ENCODE data around the gene NCKAP1.

NCKAP1 gene

DNA sequence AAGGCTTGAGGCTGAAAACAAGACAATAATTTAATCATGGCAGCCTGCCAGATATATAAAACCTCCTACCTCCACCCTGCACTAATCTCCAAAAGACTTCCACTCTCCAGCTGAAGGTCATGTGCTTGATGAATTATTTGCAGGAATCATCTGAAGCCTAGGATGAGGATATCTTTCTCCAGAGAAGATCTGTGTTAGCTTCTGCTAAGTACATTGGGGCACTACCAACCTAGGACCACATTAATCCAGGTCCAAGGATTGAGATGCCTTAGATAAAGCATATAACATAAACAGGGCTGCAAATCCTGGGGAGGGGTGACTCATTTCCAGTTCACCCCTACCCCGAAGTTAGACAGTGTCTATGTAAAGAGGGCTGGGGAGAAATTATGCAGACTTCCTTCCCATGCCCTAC lies 91.3 kb downstream of the NCKAP1 start:
- peak; percentile 6 for DNase-seq

DNA sequence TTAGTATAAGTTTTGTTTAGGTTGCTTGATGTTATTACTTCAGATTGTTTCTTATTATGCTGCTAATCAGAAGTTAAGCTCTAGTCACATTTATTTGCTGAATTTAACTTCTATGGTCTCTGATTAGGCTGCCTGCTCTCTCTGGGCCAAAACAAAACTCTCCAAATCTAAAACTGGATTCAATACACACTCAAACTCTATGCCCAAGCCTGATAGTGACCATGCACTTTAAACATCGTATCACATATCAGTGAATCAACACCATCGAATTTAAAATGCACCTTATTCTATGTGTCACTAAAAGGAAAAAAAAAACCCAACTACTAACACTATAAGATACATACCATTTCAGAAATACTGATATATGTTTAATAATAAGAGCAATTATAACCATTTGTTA lies 94.9 kb downstream of the NCKAP1 start:
- no peak for DNase-seq

DNA sequence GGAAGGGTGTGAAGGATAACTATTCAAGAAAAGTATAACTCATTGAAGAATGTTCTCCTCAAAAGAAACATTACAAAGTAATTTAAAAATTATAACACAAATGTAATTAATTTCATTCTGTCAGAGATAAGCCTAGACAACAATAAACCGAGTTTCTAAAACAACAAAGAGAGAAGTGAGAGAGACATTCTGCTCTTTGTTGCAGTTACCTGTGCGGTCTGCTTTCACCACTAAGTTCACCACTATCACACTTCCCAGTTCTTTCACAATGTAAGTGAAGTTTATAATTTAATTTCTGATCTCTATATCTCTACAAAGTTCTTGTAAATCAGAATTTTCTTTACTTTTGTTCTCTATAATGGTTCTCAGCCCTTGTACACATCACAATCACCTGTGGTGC lies 95.5 kb downstream of the NCKAP1 start:
- DNase-seq, result no peak

DNA sequence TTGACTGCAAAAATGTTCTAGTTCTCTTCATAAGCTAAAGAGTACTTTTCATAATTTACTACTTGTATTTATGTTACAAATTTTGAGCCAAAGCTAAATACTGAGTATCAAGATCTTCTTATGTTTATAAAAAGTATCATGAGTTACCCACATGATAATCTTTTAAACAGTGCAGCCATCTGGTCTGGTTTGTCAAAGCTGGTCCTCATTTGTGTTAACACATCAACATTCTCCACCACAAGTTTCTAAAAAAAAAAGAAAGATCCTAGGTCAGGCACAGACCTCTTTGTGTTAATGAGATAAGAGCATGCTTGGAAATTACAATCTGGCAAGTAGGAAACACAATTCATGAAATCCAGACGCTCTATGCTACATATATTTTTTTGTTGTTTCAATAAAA lies 96.3 kb downstream of the NCKAP1 start:
- DNase-seq, result no peak

DNA sequence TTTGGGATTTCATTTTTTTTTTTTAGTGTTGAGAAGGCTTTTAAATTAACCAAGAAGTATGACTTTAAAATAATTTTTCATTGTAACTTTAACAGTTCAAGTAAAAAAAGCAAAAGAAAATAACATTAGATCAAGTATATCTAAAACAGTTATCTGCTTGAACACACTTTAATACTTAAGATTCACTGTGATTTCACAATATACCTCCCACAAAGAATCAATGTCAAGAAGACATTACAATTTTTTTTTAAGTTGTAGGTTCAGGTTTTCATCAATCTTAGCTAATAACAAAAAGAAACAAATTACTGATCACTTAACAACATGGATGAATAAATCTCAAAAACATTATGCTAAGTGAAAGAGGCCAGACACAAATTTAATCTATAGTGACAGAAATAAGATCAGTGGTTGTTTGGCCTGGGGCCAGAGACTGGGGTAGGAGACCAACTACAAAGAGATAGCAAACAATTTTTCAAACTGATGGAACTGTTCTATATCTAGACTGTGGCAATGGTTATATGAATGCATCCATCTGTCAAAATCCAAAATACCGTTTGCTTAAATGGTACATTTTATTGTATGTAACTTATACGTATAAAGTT lies 97.0 kb downstream of the NCKAP1 start:
- no peak for DNase-seq

DNA sequence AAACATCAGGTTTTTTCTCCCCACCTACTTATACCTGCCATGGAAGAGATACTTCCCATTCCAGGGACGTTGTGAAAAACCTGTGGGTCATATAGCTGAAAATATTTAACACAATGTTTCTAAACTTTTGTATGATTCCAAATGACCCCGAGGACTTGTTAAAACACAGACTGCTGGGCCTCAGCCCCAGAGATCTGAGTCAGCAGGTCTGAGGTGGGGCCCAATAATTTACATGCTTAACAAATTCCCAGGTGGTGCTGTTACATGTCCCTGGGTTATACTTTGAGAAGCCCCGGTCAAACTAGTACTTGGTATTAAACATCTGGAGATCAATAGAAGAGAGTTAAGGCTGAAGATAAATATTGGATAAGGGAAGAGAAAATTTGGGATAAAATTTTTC lies 100.4 kb downstream of the NCKAP1 start:
- no peak for DNase-seq

DNA sequence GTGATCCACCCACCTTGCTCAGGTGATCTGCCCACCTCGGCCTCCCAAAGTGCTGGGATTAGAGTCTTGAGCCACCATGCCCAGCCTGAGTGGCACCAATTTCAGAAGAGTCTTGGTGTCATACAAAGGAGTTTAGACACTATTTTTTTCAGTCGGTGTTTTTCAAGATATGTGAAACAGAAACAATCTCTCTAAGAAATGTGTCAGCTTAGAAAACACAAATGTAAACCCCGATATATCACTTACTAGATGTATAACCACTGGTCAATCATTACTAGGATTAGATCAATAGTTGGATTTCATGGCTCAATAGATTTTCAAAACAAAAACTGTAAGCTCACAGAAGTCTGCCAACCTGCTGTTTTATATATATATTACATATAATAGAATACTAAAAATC lies 104.6 kb downstream of the NCKAP1 start:
- DNase-seq, result no peak

DNA sequence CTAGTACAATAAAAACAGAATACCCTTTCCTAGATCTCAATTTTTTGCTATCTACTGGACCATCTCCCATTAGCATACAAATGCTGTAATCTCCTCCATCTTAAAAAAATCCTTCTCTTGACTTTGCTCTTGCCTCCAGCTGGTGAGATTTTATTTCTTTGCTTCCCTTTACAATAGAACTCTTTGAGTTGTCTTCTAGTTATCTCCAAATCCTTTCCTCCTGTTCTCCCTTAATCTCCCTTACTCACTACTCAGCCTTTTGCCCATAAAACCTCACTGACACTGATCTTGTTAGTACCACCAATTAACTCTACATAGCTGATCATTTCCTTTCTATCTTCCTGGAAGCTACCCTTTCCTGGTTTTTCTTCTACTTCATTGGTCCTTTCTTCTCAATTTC lies 108.3 kb downstream of the NCKAP1 start:
- no peak for DNase-seq

DNA sequence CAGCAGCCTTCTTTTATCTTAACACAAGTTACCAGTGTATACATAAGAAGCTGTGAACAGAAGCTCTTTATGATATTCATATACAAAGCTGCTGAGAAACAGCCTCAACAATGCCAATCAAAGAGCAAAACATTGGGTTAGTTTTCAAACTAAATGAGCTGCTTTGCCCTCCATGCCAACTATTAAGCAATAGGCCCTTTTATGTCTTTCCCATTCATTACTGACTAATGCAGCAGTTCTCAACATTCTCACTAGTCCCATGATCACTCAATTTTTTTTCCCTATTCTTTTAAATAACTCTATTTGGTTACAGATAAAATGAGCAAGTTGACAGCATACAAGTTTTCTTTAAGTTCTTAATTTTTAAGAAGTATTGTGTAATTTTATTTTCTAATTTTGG lies 114.0 kb downstream of the NCKAP1 start:
- no peak for DNase-seq

DNA sequence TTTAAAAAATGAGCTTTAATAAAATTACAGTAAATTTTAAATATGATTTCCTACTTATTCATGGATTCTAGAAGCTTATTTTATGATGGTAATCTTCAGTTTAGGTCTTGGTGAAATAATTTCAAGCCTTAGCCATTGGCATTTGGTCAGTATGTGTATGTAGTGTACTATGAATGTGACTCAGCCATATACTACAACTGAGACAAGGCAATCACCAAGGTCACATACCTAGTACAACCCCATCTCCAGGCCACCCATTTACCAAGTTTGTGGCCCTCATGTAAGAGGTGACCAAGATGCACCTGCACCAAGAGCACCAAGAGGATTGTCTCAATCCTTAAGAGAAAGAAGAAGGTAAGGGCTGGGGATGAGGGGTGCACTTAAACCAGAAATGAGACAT lies 117.0 kb downstream of the NCKAP1 start:
- DNase-seq, result no peak

DNA sequence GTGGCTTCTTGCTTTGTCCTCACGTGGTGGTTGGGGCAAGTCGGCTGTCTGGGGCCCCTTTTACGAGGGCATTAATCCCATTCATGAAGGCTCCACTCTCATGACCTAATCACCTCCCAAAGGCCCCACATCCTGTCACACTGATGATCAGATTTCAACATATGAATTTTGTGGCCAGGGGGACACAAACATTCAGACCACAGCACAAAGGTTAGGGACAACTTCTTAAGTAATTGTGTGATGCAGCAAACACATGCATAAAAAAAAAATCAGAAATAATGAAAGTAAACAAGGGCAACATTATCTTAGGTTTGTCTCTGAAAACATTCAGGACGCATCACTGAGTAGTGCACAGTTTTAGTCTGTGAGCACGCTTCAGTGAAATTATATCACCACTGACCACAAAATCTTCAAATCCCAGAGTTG lies 117.6 kb downstream of the NCKAP1 start:
- DNase-seq, result no peak

DNA sequence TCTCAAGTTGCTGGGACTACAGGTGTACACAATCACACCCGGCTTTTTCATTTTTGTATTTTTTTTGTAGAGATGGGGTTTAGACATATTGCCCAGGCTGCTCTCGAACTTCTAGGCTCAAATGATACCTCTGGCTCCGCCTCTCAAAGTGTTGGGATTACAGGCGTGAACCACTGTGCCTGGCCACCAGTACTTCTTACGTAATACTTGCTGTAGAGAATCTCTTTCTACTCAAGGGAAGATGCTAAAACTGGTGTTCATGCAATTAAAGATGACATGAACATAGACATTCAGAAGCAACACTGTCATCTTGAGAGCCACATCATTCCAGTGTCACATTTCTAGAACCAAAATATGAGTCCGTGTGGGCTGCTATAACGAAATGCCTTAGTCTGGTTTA lies 118.2 kb downstream of the NCKAP1 start:
- no peak for DNase-seq

DNA sequence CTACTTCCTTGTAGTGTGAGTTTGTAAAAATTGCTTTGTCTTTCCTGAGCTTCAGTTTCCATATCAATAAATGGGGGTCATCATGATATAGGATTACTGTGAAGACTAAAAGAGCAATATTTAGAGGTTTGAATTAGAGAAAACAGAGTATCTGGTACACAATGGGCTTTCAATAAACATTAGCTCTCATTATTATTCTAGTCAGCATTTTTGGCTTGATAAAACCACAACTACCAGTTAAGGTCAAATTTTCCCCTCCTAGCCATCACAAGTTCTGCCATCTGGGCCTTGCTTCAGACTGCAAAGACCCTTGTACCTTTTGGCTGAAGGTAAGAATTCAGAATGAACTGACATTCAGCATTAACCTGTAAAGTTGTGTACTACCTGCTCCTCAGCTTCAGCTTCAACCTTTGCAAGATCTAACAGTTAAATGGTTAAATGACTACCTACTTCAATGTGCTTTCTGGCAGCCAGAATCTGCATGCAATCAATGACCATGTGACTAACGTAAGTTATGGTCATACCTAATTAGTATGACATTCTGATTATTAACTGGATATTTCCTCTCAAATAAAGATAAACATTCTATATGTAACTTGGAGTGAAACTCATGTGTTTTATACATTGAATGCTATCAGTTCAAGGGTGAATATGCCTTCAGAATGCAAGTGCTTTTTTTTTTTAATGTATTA lies 119.2 kb downstream of the NCKAP1 start:
- no peak for DNase-seq

DNA sequence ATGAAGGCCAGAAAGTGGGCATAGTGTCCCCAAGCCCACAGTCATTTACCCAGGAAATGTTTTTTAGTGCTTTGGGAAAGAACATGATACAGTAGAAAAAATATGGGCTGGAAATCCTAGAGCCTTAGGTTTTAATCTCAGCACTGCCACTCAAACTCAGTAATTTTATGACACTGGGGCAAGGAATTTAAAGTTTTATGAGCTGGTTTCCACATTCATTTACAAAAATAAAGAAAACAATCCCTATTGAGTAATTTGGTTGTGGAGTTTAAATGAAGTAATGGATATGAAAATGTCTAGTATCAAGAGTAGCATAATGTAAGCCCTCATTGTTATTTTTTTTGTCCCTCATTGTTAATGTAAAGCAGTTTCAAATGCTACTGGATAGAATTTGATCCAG lies 120.3 kb downstream of the NCKAP1 start:
- DNase-seq, result no peak

DNA sequence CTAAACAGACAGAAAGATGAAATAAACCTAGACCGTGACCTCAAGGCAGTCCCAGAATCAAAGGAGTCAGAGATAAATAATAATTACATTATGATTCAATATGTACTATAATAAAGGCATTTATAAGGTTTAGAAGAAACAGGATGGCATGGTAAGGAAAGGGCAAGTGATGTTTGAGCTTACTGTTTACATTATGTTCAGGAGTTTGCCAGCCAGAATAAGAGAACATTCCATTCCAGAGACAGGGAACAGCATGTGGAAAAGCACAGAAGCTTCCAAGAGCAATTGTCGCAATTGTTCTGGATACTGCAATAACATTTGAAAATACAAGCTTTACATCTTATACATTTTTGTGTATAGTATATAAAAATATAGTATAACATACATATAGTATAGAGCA lies 121.8 kb downstream of the NCKAP1 start:
- no peak for DNase-seq

DNA sequence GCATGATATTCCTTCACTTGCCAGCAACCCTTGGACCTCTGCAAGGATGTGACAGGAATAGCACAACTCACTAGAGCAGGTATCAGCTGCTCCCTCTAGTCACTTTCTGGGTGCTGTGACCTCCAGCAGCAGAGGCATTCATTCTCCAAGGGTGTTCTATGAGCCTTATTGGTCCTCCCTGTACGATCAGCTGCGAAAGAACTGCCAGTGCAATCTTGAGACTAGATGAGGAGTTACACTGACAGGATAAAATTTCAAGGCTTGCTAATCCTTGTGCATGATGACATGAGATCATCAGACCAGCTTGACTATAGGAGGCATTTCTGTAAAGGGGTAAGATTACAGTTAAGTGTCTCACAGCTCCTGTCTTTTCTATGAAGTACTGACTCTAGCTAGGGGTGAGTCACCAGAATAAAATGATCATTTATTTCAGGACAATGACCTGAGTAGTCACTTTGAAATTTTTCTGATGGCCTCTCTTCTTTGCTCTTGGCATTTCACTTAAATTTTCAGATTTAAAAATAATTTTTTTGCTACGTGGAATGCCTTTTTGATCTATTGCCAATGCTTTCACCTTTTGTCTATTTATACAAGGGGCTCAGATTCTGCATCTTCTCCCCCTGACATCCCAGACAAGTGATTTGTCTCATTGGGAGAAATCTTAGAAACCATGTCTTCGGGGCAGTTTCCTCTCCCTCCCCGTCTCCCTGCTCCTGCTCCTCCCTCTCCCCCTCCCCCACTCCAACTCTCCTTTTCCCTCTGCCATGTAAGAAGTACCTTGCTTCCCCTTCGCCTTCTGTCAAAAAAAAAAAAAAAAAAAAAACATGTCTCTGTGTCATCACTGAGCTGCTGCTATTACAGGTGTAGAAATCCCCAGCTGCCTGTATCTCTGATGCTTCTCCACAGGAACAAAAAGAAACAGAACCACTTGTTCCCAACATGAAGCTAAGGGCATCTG lies 122.6 kb downstream of the NCKAP1 start:
- peak; percentile 66 for DNase-seq

DNA sequence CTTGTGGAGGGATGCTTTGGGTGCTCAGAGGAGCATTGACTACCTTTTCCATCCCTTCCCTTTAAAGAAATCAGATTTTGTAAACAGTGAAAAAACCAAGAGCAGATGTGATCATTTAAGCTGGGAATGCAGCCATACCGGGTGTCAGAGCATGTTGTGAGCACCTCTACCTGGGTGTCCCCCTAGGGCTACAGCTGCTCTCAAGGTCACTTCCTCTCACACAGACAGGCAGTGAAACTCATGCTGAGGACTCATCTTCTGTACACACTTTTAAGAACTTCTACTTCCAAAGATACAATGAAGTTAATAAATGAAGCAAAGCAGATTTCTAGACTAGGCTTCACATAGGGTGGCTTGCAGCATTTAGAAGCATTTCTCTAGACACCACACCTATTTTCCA lies 123.4 kb downstream of the NCKAP1 start:
- no peak for DNase-seq

DNA sequence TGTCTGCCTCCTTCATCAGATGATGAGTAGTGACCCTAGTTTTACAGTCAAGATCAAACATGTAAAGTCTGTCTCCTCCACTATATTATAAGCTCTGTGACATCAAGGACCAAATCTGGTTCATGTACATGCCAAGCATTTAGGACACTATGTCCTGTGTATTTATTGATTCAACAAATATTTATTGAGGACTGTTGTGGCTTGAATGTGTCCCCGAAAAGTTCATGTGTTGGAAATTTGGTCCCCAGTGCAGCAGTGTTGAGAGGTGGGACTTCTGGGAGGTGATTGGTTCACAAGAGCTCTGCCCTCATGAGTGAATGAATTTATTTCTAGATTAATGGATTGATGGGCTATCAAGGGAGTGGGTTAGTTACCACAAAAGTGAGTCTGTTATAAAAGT lies 125.2 kb downstream of the NCKAP1 start:
- DNase-seq, result no peak

DNA sequence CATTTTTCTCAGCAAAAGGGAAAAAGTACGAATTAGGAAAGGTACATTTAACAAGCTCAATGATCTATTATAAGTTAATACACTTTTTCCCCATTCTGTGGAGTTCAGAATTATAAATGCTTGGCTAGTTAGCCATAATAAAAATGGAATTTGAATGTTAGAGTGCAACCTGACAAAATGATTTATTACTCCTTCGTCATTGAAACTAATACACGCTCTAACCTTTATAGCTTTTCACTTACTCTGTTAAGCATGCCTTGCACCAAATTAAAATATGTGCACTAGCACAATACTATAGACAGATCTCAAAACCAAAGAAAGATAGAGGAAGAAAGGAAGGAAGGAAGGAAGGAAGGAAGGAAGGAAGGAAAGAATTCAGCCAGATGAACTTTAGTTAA lies 125.7 kb downstream of the NCKAP1 start:
- DNase-seq, result no peak

DNA sequence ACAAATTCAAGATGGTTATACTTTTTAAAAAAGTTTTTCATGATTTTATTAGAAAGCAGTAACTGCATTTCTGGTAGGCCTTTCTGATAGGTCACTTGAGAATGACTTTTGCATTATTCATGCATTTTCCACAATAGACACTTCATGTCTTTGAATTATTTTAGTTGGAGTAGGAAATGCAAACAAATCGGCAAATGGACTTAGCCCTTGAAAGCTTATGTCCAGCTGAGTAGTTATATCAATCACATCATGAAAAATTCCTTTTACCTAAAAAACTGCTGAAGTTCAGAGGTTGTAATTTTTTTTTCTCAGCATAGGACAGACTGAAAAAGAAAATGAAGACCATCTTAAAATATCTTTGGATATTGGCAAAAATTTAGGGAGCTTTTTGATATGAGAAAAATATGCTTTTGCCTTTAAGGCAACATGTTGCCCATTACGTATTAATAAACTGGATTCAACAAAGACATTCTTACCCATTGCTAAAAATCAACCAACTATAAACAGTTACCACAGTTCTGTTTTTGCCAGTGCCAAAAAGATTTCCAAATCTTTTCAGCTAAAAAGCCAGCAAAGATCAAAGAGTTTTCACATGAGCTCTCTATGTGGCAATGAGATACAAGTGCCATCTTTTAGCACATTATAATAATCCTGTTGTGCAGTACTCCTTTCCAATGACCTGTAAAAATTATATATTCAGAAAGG lies 126.3 kb downstream of the NCKAP1 start:
- no peak for DNase-seq

DNA sequence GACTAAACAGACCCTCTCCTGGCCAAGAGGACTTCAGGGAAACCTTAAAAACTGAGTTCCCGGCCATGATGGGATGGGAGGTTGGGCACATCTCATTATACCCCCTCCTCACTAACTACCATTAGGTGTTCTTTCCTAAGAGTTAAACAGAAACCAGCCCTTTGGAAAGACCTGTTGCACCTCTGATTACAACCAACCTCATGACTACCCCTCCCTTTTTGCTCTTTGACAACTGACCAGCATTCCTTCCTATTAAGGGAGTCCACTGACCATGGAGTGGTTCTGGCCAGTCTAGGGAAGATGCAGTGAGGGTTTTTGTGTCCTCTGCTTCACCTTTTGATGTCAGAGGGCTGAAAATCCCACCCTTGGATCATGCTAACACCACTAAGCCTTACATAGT lies 127.3 kb downstream of the NCKAP1 start:
- no peak for DNase-seq

DNA sequence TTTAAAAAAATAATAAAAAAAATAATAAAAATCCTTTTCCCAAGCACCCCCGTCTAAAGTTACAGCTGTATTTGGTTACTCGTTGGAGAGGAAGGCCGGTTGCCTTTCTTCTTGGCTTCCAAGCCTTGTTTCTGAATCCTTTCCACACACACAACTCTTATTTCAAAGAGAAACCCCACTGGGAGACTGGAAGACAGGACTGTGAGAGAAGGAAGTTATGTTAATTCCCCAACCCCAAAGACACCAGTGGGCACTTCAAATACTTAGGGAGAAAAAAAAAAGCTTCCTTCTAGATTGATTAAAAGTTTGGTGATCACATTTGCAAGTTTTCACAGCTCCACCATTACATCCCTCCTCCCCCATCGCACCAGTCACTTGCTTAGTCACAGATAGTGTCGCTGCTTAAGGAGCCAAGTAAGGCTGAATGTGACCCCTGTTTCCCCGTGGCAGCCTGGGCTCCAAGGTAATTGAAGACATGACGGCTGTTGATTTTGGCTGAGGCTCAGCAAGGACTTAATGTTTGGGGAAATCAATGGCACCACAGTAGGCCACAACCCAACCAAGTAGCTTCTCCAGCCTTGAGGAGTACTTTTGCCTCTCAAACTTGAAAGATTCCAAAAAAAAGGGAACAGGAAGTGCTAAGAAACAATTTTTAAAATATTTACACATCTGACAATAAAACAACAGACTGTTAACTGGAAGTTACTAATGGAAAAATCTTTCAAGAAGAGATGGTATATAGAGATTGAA lies 131.0 kb downstream of the NCKAP1 start:
- no peak for DNase-seq

DNA sequence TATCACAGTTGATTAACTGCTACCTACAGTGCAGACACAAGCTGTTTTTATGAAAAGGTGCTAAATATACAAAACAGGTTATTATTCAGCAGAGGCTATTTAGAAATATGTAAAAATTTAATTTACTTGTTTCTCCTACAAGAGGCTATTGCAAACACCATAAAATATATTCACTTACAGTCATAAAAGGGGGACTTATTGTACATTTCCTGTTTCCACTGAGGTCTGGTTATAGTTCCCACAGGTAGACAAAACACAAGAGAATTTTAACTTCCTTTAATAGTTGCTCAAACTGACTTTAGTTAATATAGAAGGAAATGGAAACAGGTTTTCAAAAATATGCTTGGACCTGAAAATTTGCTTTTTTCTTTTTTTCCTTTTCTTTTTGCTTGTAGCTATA lies 131.8 kb downstream of the NCKAP1 start:
- DNase-seq, result no peak

Measured in NCI-H226 (cell line).